ENCODE data around the gene DNTTIP2.
"Not testable (repeated sequence)": the region's sequence is repeated elsewhere in the genome, so short reads cannot be mapped to it uniquely, and the experiment has no call there.

- not testable (repeated sequence) for TF ChIP-seq CTCF (IDR thresholded peaks at IDR 0.05); TCF7L2 (IDR thresholded peaks at IDR 0.05; ENCODE audit: low read depth, low read length)
Observed at GRCh38 chr1:93855983-93856382, 23.0 kb downstream of the DNTTIP2 start.
